GM12892 (cell line): ENCODE results near the gene TRAF3IP1.

Experiments
- POLR2A ChIP-seq: IDR thresholded peaks from 2 replicates; pipeline ENCODE4 v1.6.1; 2011; ENCODE audit warnings: low read depth, low read length, control low read depth
- POLR2AphosphoS5 ChIP-seq: IDR thresholded peaks from 2 replicates; pipeline ENCODE4 v1.6.1; 2011; ENCODE audit warnings: low read depth, low read length, control low read depth
- TAF1 ChIP-seq: IDR thresholded peaks from 2 replicates; pipeline ENCODE4 v1.6.1; 2011; ENCODE audit warnings: low read depth, mild to moderate bottlenecking, control low read depth, low read length, borderline replicate concordance

- TF ChIP-seq POLR2A, result no peak
- no peak for TF ChIP-seq POLR2AphosphoS5
- TF ChIP-seq TAF1, result no peak
Observed at GRCh38 chr2:238421695-238422035, 101.3 kb downstream of the TRAF3IP1 start.
